Measurements from ENCODE around the gene NCOA5.

Gene NCOA5

DNA sequence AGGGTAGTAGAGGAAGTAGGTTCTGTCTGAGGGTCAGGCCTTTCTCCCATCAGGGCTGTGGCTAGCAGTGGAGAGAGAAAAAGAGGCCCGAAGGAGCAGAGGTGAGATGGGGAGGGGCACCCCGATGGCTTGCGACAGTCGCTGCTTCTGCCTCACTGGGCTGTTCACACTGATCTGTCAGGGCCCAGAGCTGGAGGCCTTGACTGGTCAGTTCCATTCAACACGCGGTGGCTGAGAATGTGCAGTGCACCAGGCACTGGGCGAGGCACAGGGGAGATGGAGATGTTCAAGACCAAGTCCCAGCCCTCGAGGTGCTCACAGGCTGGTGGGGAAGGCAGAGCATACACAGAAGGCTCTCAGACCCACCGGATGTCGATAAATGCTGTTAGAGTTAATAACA is 39.3 kb downstream of the NCOA5 start:
- H3K4me3 ChIP-seq (ENCODE audit: low read length), result no peak overlapping the region
- no peaks in the 10 kb centered on the region for H3K9me3 ChIP-seq (ENCODE audit: insufficient read depth, low read depth, low read length)
- WGBS, result 70% methylated on average over 10 of the region's 10 CpGs
- no peaks in the 10 kb centered on the region for H3K4me1 ChIP-seq (ENCODE audit: insufficient read depth, low read length)
- H3K27me3 ChIP-seq (ENCODE audit: insufficient read depth, low read length), result peaks cover 20% of the 10 kb centered on the region
- H3K36me3 ChIP-seq (ENCODE audit: insufficient read depth, low read length), result no peaks in the 10 kb centered on the region
- H3K27ac ChIP-seq (ENCODE audit: low read depth, low read length), result no peak overlapping the region
- no peak overlapping the region for H3K9ac ChIP-seq (ENCODE audit: low read depth, low read length)

DNA sequence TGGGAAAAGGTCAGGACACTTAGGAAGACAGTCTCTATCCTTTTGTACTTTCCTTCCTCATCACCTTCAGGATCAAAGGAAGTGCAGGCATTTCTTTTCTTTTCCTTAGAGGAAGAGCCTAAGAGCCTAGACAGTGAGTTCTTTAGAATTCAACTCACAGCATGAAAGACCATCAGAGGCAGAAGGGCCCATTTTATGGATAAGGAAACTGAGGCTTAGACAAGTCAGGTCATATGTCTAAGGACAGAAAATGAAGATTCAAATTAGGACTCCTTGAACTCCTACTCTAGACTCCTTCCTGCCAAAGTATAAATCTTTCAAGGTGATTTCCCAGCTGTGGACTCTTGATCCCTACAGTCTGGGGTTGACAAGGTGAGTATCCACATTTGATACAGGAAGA is 39.9 kb downstream of the NCOA5 start:
- no peak overlapping the region for H3K9ac ChIP-seq (ENCODE audit: low read depth, low read length)
- H3K9me3 ChIP-seq (ENCODE audit: insufficient read depth, low read depth, low read length), result no peaks in the 10 kb centered on the region
- H3K4me1 ChIP-seq (ENCODE audit: insufficient read depth, low read length), result no peaks in the 10 kb centered on the region
- peaks cover 14% of the 10 kb centered on the region for H3K27me3 ChIP-seq (ENCODE audit: insufficient read depth, low read length)
- H3K27ac ChIP-seq (ENCODE audit: low read depth, low read length), result no peak overlapping the region
- no peak overlapping the region for H3K4me3 ChIP-seq (ENCODE audit: low read length)
- no peaks in the 10 kb centered on the region for H3K36me3 ChIP-seq (ENCODE audit: insufficient read depth, low read length)

DNA sequence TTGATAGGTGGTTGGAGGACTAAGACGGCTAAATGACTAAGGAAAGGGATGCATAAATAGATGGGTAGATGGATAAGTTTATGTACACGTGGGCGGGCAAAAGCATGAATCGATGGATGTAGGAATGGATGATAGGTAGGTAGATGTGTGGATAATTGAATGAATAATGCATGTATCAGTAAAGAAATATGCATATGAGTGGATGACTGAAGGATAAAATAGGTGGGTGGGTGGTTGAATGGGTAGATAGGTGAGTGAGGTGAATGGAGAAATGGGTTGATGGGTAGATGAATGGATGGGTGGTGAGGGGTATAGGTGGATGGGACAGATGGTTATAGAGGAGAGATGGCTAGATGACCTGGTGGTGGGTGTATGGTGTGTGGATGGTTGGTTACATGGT is 40.6 kb downstream of the NCOA5 start:
- peaks cover 8% of the 10 kb centered on the region for H3K27me3 ChIP-seq (ENCODE audit: insufficient read depth, low read length)

DNA sequence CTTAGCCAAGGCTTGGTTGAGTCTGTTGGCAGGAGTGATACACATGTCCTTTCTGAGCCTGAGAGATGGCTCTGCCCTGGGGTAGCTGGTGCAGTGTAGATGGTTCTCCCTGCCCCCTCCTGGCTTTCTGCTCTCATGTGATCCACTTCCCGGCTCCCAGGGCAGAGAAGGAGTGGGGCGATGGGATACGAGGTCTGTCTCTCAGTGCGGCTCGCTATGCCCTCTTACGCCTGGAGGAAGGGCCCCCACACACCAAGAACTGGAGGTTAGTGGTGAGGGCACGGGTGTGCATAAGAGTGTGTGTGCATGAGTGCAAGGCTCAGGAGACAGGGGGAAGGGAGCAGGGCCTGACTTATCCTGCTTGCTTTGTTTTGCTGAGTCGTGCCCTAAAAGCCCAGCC is 41.9 kb downstream of the NCOA5 start:
- Histone ChIP-seq H3K9ac (ENCODE audit: low read depth, low read length) (no peak overlapping the region), H3K4me3 (ENCODE audit: low read length) (no peak overlapping the region), H3K27me3 (ENCODE audit: insufficient read depth, low read length) (no peaks in the 10 kb centered on the region), H3K36me3 (ENCODE audit: insufficient read depth, low read length) (no peaks in the 10 kb centered on the region), H3K4me1 (ENCODE audit: insufficient read depth, low read length) (no peaks in the 10 kb centered on the region), H3K9me3 (ENCODE audit: insufficient read depth, low read depth, low read length) (no peaks in the 10 kb centered on the region), H3K27ac (ENCODE audit: low read depth, low read length) (no peak overlapping the region)
- WGBS, result 79% methylated on average over 8 of the region's 8 CpGs

More for the DNA sequence above, 40.6 kb downstream of the NCOA5 start:
- no peak overlapping the region for H3K27ac ChIP-seq (ENCODE audit: low read depth, low read length)
- H3K9ac ChIP-seq (ENCODE audit: low read depth, low read length), result no peak overlapping the region
- WGBS, result 89% methylated on average over 4 of the region's 4 CpGs
- no peaks in the 10 kb centered on the region for H3K9me3 ChIP-seq (ENCODE audit: insufficient read depth, low read depth, low read length)
- H3K4me3 ChIP-seq (ENCODE audit: low read length), result no peak overlapping the region
- H3K4me1 ChIP-seq (ENCODE audit: insufficient read depth, low read length), result no peaks in the 10 kb centered on the region
- no peaks in the 10 kb centered on the region for H3K36me3 ChIP-seq (ENCODE audit: insufficient read depth, low read length)

DNA sequence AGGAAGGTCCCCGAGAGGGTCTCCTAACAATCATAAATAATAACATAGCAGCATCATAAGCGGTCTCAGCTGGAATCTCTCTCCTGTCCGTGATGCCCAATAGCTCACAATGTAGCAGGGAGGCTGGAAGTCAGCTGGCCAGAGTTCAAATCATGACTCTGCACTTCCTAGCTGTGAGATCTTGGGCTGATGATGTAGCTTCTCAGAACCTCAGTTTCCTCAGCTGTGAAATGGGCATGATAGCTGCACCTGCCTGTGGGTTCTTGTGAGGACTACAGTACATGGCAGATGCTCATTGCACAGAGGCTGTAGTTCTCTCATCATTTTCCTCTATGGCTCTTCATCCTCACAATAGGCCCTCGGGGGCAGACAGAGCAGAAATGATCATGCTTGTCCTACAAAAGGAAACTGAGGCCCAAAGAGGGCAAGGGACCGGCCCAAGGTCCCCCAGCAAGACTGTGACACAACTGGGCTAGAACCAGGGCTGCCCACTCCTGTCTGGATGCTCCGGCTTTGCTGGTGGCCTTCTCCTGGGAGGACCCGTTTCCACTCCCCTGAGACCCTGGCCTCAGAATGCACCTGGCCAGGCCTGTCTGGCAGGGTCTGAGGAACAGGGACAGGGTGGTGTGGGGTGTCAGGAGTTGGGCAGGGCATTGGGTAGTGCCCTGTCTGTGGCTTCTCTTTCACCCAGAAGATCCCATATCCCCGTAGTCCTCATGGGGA is 43.0 kb downstream of the NCOA5 start:
- Histone ChIP-seq H3K4me1 (ENCODE audit: insufficient read depth, low read length) (no peaks in the 10 kb centered on the region), H3K9me3 (ENCODE audit: insufficient read depth, low read depth, low read length) (no peaks in the 10 kb centered on the region), H3K9ac (ENCODE audit: low read depth, low read length) (no peak overlapping the region), H3K4me3 (ENCODE audit: low read length) (no peak overlapping the region), H3K27me3 (ENCODE audit: insufficient read depth, low read length) (peaks cover 4% of the 10 kb centered on the region; the same call in 1 of the 2 replicates), H3K27ac (ENCODE audit: low read depth, low read length) (no peak overlapping the region), H3K36me3 (ENCODE audit: insufficient read depth, low read length) (no peaks in the 10 kb centered on the region)
- WGBS, result 90% methylated on average over 8 of the region's 8 CpGs

DNA sequence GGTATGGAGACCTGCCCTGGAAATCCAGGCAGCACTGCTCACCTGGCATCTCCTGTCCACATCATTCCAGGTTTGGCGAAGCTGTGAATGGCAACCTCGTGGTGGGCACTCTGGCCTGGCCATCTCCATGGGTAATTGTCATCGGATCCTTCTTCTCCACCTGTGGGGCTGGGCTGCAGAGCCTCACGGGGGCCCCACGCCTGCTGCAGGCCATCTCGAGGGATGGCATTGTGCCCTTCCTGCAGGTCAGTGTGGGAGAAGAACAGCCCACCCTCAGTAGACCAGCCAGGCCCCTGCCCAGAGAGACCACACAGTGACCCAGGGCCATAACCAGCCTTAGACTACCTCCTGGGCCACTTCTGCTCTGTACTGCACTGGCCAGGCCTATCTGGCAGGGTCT is 44.9 kb downstream of the NCOA5 start:
- Histone ChIP-seq H3K36me3 (ENCODE audit: insufficient read depth, low read length) (no peaks in the 10 kb centered on the region), H3K9ac (ENCODE audit: low read depth, low read length) (no peak overlapping the region), H3K9me3 (ENCODE audit: insufficient read depth, low read depth, low read length) (no peaks in the 10 kb centered on the region), H3K27me3 (ENCODE audit: insufficient read depth, low read length) (peaks cover 14% of the 10 kb centered on the region), H3K4me3 (ENCODE audit: low read length) (no peak overlapping the region), H3K27ac (ENCODE audit: low read depth, low read length) (no peak overlapping the region), H3K4me1 (ENCODE audit: insufficient read depth, low read length) (no peaks in the 10 kb centered on the region)
- WGBS, result 87% methylated on average over 6 of the region's 6 CpGs

DNA sequence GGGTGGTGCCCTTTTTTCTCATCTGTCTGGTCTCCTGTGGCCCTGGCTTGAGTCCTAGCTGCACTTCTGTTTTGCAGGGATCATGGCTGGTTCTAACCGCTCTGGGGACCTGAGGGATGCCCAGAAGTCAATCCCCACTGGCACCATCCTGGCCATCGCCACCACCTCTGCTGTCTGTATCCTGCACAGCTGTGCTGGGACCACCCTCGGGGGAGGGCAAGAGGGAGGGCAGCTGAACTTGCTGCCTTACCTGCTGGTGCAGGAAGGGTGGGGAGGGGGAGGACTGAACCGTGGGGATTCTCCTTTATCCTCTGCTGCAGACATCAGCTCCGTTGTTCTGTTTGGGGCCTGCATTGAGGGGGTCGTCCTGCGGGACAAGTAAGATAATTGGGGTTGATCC is 46.2 kb downstream of the NCOA5 start:
- peaks cover 14% of the 10 kb centered on the region for H3K27me3 ChIP-seq (ENCODE audit: insufficient read depth, low read length)
- no peak overlapping the region for H3K9ac ChIP-seq (ENCODE audit: low read depth, low read length)
- no peak overlapping the region for H3K27ac ChIP-seq (ENCODE audit: low read depth, low read length)
- 59% methylated on average over 7 of the region's 7 CpGs for WGBS
- H3K4me3 ChIP-seq (ENCODE audit: low read length), result no peak overlapping the region
- no peaks in the 10 kb centered on the region for H3K9me3 ChIP-seq (ENCODE audit: insufficient read depth, low read depth, low read length)
- no peaks in the 10 kb centered on the region for H3K4me1 ChIP-seq (ENCODE audit: insufficient read depth, low read length)
- no peaks in the 10 kb centered on the region for H3K36me3 ChIP-seq (ENCODE audit: insufficient read depth, low read length)

DNA sequence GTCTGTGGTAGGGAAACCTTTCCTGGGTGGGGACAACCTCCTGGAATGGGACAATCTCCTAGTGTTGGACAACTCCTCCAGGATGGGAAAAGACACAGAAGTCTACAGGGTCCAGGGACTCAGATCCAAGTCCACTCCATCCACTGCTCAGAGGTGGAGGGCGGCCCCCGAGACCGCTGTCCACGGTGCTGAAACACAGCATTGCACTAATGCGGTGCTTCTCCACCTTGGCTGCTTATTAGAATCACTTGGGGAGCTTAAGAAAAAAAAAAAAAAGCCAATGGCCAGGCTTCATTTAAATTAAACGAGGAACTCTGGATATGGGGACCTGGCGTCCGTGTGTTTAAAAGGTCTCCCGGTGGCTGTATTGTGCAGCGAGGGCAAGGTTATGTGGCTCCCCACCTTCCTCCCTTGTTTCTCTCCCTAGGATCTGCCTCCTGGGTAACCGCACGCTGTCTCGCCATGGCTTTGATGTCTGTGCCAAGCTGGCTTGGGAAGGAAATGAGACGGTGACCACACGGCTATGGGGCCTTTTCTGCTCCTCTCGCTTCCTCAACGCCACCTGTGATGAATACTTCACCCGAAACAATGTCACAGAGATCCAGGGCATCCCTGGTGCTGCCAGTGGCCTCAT is 48.7 kb downstream of the NCOA5 start:
- WGBS, result 32% methylated on average over 18 of the region's 18 CpGs
- Histone ChIP-seq H3K36me3 (ENCODE audit: insufficient read depth, low read length) (no peaks in the 10 kb centered on the region), H3K9ac (ENCODE audit: low read depth, low read length) (no peak overlapping the region), H3K9me3 (ENCODE audit: insufficient read depth, low read depth, low read length) (no peaks in the 10 kb centered on the region), H3K27me3 (ENCODE audit: insufficient read depth, low read length) (peaks cover 26% of the 10 kb centered on the region), H3K4me1 (ENCODE audit: insufficient read depth, low read length) (0 out of 2 replicates have a peak, but pooled peaks cover 7% of the 10 kb centered on the region), H3K27ac (ENCODE audit: low read depth, low read length) (no peak overlapping the region), H3K4me3 (ENCODE audit: low read length) (no peak overlapping the region)

DNA sequence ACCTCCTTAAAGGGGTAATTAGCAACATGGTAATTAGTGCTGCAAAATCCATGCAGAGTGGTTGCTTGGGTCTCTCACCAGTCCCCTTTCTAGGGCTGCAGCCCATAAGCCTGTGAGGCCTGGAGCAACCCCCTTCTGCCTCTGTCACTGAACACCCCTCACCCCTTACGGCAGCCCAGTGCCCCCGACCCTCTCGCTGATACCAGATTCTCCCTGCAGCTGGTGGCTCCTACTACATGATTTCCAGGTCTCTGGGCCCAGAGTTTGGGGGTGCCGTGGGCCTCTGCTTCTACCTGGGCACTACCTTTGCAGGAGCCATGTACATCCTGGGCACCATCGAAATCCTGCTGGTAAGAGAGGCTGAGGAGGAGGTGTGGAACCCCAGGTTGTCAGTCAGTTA is 52.7 kb downstream of the NCOA5 start:
- no peaks in the 10 kb centered on the region for H3K9me3 ChIP-seq (ENCODE audit: insufficient read depth, low read depth, low read length)
- H3K36me3 ChIP-seq (ENCODE audit: insufficient read depth, low read length), result no peaks in the 10 kb centered on the region
- 0 out of 2 replicates have a peak, but pooled peaks cover 7% of the 10 kb centered on the region for H3K4me1 ChIP-seq (ENCODE audit: insufficient read depth, low read length)
- H3K27me3 ChIP-seq (ENCODE audit: insufficient read depth, low read length), result peaks cover 63% of the 10 kb centered on the region
- H3K4me3 ChIP-seq (ENCODE audit: low read length), result no peak overlapping the region
- 82% methylated on average over 5 of the region's 5 CpGs for WGBS
- H3K9ac ChIP-seq (ENCODE audit: low read depth, low read length), result no peak overlapping the region
- H3K27ac ChIP-seq (ENCODE audit: low read depth, low read length), result no peak overlapping the region

DNA sequence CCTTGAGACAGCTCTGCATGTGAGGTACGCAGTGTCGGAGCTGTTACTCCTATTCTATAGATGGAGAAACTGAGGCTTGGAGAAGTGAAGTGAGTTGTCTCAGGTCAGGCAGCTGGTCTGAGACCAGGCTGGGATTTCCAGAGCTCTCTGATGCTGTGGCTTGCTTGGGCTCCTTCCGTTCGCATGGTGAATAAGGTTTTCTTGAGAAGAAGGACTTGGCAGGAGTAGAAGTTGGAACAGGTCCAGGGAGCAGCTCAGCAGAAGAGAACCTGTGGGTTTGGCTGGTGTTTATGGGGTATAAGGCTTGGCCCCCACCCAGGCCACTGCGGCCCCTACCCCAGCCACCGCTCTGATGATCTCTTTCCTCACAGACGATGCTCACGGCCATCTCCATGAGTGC is 53.4 kb downstream of the NCOA5 start:
- no peak overlapping the region for H3K27ac ChIP-seq (ENCODE audit: low read depth, low read length)
- peaks cover 64% of the 10 kb centered on the region for H3K27me3 ChIP-seq (ENCODE audit: insufficient read depth, low read length)
- no peak overlapping the region for H3K4me3 ChIP-seq (ENCODE audit: low read length)
- no peak overlapping the region for H3K9ac ChIP-seq (ENCODE audit: low read depth, low read length)
- no peaks in the 10 kb centered on the region for H3K36me3 ChIP-seq (ENCODE audit: insufficient read depth, low read length)
- H3K4me1 ChIP-seq (ENCODE audit: insufficient read depth, low read length), result 0 out of 2 replicates have a peak, but pooled peaks cover 7% of the 10 kb centered on the region
- WGBS, result 93% methylated on average over 8 of the region's 8 CpGs
- no peaks in the 10 kb centered on the region for H3K9me3 ChIP-seq (ENCODE audit: insufficient read depth, low read depth, low read length)

DNA sequence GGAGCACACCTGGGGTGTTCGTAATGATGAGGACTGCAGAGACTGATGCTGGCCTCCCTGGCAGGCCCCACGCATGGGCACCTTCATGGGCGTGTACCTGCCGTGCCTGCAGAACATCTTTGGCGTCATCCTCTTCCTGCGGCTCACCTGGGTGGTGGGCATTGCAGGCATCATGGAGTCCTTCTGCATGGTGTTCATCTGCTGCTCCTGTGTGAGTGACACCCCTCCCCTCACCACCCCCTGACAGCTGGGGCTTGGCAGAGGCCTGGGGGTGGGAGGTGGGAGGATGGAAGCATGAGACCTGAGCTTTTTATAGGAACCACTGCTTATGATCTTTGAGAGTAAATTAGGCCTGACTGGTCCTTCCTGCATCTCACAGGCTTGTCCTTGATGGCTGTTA is 54.0 kb downstream of the NCOA5 start:
- H3K27ac ChIP-seq (ENCODE audit: low read depth, low read length), result no peak overlapping the region
- H3K9ac ChIP-seq (ENCODE audit: low read depth, low read length), result no peak overlapping the region
- H3K4me1 ChIP-seq (ENCODE audit: insufficient read depth, low read length), result 0 out of 2 replicates have a peak, but pooled peaks cover 10% of the 10 kb centered on the region
- 79% methylated on average over 6 of the region's 6 CpGs for WGBS
- H3K4me3 ChIP-seq (ENCODE audit: low read length), result no peak overlapping the region
- no peaks in the 10 kb centered on the region for H3K36me3 ChIP-seq (ENCODE audit: insufficient read depth, low read length)
- no peaks in the 10 kb centered on the region for H3K9me3 ChIP-seq (ENCODE audit: insufficient read depth, low read depth, low read length)
- H3K27me3 ChIP-seq (ENCODE audit: insufficient read depth, low read length), result peaks cover 67% of the 10 kb centered on the region

Data from HUES64 (cell line).